ENCODE measurements around the gene GCNT2.
"Not testable (repeated sequence)": the region's sequence is repeated elsewhere in the genome, so short reads cannot be mapped to it uniquely, and the experiment has no call there.

GCNT2 gene

DNA sequence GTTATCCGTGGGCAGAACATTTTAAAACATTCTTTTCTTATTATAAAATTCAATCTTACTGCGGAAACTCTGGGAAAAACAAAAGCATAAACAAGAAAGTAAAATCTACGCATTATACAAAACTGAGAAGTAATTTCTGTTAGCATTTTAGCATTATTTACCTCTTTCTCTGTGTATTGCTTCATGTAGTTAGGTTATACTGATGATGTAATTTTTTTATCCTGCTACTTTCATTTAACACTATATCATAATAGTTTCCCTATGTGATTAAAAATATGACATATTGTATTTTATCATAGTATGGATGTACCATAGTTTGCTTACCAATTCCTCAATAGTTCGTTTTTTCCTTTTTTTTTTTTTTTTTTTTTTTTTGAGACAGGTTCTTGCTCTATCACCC lies 4.2 kb upstream of the GCNT2 start:
- DNase-seq: no peak

DNA sequence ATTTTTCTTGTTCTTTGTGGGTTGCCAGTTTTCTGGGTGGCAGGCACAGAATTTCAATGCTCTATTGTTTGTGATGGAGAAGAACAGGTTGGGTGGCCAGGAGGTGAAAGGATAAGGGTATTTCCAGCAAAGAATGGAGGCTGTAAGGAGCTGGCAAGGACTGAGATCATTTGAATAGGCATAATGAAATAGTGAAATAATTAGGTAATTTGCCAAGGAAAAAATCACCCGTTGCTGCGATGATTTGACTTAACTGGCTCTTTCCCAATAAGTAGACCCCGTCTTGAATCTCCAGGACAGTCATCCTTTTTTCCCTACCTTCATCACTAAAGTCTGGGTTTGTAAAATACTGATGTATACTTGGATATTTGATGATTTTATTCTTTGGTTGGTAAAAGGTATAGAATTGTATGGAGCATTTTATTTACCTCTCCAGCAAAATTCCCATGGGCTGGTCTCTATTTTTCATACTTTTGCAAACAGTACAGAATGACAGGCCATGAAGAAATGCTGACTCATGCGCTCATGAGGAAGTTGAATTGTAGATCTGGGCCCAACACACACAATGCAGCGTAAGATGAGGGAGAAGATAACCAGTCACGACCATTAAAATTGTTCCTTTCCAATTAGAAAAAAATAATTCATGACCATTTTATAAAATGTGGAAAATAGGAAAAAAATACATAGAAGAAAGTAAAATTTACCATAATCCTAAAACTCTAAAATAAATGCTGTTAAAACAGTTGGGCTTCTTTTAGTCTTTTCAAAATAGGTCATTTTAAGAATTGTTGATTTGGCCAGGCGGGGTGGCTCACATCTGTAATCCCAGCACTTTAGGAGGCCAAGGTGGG lies 2.4 kb upstream of the GCNT2 start:
- no peak for DNase-seq

DNA sequence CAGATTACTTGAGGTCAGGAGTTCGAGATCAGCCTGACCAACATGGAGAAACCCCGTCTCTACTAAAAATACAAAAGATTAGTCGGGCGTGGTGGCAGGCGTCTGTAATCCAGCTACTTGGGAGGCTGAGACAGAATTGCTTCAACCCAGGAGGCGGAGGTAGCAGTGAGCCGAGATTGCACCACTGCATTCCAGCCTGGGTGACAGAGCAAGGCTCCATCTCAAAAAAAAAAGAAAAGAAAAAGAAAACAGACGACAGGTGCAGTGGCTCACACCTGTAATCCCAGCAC lies 1.8 kb upstream of the GCNT2 start:
- DNase-seq: not testable (repeated sequence)

DNA sequence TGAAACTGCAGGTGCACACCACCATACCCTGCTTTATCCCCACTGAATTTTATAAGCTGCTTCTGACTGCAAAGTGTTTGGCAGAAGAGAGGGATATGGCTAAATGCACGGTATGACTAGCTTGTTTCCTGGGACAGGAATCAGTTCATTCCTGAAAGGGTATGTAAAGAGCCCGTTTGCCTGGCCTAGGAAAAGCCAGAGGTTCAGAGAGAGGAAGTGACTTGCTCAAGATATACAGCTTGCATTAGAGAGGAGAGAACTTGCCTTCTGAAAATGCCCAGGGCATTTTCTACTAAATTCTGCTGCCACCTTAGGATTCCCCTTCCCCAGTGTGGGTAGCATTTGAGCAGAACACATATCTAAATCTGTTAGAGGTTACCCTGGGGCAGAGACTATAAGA lies 683 bp upstream of the GCNT2 start:
- DNase-seq: no peak

DNA sequence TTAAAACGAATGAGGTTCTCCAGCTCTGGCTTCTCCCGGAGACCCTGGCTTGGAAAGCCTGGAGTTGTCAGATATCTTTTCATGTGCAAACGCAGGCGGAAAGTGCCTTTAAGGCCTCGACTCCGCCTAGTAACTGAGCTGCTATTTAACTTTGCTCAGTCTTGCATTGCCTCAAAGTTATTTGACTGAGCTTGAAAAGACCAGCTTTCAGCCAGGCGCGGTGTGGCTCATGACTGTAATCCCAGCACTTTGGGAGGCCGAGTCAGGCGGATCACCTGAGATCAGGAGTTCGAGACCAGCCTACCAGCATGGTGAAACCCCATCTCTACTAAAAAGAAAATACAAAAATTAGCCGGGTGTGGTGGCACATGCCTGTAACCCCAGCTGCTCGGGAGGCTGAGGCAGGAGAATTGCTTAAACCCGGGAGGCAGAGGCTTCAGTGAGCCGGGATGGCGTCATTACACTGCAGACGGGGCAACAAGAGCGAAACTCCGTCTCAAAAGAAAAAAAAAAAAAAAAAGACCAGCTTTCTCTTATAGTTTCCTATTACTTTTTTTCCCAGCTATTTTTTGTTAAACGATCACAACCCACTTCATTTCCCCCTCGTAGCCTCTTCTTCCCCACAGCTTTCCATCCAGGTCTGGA lies 1.9 kb downstream of the GCNT2 start:
- no peak for DNase-seq

DNA sequence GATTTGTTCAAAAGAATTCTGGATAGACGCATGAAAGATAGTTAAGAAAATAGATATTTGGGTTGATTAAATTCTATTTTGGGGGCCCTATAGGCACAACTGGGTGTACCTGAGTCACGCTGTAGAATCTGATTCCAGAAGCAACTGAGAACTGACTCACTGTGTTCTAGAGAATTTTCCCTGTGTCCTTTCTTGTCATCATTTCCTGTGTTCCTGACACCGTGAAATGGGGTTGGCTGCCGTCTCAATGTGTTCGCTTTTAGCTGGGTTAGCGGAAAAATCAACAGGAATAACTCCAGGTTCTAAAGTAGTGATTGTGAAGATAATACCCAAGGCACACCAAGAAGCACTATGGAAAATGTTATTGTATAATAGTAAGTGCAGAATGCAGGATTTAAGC lies 5.0 kb downstream of the GCNT2 start:
- DNase-seq: no peak

DNA sequence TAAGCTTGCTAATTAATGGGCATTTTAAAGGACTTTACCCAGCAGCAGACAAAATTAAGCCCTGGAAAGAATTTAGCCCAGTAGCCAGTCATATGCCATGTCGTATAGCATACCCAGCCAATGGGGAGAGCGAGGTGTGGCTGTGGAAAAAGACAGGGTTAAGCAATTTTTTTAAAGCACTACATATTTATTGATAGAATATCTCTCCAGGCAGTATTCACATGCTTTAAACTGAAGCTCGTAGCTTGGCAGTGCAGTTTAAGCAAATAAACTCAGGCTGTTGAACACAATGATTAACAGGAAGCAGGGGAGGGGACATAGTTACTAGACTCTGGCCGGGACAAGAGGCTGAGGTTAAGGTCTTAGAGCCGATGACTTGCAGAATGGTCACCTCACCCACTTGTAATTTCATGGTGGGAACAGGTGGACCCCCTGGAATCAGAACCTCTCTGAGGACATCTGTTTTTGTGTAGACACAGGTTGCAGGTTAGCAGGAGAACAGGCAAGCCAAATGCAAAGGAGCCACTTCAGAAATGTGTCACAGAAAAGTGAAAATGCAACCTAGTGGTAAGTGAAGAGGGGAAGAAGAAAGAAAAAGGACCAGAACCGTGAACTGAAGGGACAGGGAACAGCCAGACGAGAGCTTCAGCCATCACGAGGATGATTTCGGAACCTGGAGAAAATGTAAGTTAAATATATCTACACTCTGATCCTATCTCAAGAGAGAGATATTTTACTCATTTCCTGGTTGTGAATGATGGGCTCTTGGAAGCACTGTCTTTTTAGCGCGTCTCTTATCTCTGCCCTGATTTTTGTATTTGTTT lies 7.2 kb downstream of the GCNT2 start:
- peak; percentile 48 for DNase-seq

DNA sequence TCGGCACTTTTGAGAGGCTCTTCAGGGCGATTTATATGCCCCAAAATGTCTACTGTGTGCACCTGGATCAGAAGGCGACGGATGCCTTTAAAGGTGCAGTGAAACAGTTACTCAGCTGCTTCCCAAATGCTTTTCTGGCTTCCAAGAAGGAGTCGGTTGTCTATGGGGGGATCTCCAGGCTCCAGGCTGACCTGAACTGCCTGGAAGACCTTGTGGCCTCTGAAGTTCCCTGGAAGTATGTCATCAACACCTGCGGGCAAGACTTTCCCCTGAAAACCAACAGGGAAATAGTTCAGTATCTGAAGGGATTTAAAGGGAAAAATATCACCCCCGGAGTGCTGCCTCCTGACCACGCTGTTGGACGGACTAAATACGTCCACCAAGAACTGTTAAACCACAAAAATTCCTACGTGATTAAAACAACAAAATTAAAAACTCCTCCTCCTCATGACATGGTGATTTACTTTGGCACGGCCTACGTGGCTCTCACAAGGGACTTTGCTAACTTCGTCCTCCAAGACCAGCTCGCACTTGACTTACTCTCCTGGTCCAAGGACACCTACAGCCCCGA lies 8.2 kb downstream of the GCNT2 start:
- no peak for DNase-seq

DNA sequence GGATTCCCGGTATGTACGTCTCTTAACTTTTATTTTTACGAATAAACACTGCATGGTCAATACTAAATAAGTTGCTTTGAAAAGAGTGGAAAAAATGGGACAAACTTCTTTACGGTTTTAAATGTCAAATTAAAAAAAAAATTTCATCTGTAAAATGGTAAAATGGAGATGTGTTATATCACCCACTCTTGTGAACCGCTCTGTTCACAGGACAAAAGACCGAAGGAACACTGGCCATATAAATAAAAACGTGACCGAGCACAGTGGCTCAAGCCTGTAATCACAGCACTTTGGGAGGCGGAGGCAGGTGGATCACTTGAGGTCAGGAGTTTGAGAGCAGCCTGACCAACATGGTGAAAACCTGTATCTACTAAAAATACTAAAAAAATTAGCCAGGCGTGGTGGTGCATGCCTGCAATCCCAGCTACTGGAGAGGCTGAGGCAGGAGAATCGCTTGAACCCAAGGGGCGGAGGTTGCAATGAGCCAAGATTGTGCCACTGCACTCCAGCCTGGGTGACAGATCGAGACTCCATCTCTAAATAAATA lies 8.8 kb downstream of the GCNT2 start:
- DNase-seq: not testable (repeated sequence)

DNA sequence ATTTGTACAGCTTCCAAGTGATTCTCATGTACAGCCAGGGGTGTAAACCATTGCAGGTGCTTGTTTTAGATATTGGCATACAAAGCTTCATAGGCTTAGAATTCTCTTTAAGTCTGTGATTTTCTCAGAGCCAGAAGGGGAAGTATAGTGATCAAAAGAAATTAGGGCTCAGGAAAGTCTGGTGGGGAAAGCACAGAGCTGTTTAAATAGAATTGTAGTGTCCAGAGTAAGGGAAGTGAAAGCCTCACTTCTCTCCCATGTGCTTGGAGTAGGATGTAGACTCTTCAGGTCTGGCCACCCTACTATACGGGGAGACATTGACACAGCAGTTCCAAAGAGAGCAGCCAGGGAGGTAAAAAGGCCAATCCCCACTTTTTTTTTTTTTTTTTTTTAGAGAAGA lies 10.4 kb downstream of the GCNT2 start:
- no peak for DNase-seq

DNA sequence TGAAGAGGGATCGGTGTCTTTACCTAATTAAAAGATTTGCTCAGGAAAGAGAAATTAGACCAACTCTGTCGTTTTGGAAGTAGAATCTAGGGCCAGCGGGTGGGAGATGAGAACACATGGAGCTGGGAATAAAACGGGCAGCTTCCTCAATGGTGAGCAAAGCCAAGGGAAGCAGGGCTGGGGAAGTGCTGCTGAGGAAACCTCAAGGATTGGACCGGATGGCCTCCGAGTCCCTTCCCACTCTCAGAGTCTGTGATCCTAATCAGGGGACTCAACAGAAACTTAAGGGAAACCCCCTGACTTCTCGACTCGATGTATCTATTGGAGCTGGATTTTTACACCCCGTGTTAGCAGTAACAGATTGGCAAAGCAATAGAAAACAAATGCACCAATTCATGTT lies 10.8 kb downstream of the GCNT2 start:
- no peak for DNase-seq

DNA sequence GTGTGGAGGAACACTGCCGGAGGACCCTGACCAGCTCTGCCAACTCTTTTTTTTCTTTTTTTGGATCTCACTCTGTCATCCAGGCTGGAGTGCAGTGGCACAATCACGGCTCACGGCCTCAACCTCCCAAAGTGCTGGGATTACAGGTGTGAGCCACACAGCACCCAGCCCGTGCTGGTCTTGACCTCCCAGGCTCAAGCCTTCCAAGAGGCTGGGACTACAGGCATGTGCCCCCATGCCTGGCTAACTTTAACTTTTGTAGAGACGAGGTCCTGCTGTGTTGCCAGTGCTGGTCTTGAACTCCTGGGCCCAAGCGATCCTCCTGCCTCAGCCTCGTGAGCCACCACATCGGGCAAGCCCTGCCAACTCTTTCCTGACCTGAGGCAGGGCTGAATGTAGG lies 11.2 kb downstream of the GCNT2 start:
- DNase-seq: no peak

DNA sequence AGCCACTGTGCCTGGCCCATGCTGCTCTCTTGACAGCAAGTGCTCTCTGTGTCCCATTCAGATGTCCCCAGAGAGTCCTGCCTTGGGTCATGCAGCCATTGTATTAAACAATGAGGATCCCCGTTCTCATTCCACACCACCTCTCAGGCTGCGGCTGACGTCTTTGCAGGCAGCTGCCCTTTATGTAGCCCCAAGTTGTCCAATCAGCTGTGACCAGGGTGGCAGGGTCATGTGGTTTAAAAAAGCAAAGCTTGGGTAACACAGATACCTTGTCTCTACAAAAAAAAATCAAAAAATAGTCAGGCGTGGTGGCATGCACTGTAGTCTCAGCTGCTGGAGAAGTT lies 13.2 kb downstream of the GCNT2 start:
- DNase-seq: no peak

DNA sequence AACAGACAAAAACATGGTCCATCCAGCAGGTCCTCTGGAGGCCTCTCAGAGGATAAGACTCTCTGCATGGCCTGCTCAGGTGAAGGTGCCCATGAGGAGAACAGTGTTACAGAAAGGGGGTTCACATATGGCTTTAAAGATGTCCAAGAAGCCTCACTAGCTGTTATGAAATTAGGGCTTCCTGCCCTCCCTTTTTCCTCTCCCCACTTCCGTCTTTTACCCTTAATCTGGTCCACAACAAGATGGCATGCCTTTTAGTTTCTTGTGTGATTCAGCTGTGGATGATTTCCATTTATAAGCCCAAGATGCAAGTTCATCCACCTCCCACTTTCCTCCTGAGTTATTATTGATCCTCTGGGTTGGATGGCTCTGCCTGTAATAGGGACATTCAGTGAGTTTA lies 14.0 kb downstream of the GCNT2 start:
- DNase-seq: no peak

DNA sequence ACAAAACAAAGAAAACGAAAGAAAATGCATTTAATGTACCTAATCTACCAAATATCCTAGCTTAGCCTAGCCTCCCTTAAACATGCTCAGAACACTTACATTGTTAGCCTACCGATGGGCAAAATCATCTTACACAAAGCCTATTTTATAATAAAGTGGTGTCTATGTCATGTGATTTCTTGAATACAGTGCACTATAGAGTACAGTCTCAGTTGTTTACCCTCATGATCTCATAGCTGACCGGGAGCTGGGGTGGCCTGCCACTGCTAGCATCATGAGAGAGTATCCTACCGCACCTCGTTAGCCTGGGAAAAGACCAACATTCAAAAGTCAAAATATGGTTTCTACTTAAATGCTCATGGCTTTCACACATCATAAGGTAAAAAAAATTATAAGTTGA lies 16.6 kb downstream of the GCNT2 start:
- DNase-seq: no peak

DNA sequence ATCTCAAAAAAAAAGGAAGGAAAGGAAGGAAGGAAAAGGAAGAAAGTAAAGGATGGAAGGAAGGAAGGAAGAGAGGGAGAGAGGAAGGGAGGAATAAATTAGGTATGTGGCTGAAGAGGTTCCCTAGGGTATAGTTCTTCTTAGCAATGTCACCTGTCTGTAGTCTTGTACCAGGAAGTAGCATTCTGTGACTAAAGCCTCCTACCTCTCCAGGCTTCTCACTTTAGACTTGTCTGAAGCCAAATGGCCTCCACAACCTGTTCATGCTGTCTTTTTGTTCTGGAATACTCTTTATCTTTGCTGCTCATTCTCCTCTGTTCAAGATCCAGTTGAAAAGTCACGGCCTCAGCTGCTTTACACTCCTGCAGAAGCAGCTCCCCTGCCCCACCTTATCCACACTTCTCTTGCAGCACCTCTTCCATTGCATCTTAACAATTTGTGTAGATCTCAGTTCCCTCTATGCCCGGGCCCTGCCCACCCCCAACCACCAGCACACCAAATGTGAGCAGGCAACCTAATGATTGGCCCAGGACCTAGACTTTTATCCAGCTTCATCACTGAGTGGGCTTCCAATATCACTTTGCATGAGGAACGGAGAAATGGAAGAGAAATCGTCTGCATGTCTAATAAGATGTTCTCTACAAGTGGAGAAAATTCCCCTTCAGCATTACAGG lies 19.1 kb downstream of the GCNT2 start:
- no peak for DNase-seq

DNA sequence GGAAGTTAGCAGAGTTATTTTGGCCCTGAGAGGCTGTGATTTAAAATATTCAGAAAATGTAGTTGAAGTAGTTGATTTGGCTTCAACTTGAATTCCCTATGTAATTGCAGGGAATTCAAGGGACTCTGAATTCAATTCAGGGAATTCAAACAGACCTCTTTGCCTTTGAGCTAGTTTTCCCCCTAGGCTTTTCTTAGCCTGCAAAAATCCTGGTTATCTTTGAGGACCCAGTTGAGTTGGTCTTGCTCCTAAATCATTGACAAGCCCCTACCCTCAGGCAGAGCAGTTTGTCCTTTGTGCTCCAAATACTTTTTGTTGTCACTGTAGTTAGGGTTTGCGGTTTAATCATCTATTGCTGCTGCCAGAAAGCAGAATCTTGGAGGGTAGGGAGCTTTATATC lies 20.4 kb downstream of the GCNT2 start:
- no peak for DNase-seq

DNA sequence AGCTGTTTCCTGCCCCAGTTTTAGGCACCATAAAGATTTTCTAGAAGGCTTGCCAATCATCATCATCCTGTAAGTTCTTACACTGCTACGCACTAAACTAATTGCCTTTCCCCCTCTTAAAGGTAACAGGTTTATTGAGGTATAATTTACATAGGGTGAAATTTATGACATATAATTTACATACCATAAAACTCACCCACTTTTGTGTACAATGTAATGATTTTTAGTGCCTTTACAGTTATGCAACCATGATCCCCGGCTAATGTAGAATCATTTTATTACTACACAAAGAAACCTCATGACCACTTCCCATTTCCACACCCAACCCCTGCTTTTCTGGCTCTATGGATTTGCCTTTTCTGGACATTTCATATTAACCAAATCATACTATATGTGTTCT lies 21.1 kb downstream of the GCNT2 start:
- no peak for DNase-seq

DNA sequence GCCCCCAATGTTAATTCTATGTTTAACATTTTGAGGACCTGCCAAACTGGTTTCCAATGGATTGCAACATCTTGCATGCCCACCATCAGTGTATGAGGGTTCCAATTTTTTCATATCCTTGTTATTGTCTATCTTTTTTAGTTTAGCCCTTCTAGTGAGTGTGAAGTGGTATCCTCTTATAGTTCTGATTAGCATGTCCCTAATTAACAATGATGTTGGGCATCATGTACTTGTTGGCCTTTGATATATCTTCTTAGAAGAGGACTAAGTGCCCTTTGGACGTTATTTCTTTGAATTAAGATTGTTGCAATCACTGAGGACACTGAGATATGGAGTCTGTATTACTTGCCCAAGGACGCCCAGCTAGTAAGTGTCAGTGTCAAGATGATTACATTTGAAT lies 22.3 kb downstream of the GCNT2 start:
- no peak for DNase-seq

DNA sequence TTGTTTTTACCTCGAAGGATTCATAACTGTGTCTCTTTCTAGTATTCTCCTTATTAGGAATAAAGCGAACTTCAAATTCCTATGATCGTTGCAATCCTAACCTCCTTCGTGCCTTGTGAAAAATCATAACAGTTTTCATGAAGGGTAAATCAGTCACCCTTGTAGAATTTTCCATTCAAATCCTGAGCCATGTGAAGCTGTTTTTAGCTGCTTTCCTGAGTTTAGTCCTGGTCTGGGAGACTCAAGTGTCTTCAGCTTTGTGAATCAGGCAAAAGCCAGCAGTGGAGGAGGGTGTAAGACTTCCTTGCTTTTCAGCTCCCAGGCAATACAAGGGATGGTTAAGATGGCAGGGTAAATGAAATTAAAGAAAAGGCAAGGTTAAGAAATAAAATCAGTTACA lies 24.3 kb downstream of the GCNT2 start:
- no peak for DNase-seq

DNA sequence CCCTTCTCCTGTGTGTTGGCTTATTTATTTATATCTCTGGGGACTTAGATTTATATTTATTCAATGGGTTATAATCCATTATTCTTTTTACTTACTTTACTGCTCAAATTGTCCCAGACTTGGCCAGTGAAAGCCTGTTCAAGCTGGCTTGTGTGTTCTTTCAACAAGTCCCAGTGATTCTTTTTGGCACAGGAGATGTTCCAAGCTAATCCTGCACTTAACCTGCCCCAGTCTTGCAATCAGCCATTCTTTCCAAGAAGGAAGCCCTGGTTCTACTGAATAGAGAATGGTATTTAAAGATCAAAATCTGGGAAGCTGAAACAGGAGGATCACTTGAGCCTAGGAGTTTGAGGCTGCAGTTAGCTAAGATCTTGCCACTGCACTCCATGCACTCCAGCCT lies 26.7 kb downstream of the GCNT2 start:
- no peak for DNase-seq

DNA sequence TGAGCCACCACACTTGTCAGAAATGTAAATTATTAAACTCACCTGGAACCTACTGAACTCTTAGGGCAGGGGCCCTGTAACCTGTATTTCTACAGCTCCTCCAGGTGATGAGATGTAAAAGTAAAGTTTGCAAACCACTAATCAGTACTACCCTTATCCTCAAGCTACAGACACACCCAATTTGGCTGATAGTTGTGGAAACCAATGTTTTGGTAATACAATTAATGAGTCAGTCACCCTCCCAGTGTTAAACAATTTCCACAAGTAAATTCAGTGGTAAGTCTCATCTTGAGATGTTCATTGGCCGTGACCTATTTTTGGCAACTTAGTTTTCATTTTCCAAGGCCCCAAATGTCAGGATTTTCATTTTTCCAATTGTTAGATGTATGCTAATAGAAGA lies 29.6 kb downstream of the GCNT2 start:
- no peak for DNase-seq

DNA sequence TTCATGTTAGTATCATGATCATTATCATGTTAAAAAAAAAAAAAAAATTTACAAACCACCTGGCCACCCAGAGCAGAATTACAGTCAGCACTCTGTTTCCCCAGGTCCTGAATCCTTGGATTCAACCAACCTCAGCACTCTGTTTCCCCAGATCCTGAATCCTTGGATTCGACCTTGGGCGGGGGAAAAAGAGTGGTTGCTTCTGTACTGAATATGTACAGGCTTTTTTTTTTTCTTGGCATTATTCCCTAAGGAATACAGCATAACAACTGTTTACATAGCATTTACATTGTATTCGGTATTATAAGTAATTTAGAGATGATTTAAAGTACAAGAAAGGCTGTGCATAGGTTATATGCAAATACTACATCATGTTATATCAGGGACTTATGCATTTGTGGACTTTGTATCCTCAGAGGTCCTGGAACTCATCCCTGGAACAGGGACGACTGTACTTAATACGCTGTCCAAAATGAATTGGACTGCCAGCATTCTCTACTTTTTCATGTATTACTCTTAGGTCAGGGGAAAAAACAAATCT lies 31.2 kb downstream of the GCNT2 start:
- no peak for DNase-seq

All from DMS153 (cell line).